ENCODE measurements around the gene ZMYND19.
A peak's percentile ranks its signal among the peaks of the same experiment; 100 is the strongest.
"Not testable (repeated sequence)": the region's sequence is repeated elsewhere in the genome, so short reads cannot be mapped to it uniquely, and the experiment has no call there.

Gene ZMYND19

DNA sequence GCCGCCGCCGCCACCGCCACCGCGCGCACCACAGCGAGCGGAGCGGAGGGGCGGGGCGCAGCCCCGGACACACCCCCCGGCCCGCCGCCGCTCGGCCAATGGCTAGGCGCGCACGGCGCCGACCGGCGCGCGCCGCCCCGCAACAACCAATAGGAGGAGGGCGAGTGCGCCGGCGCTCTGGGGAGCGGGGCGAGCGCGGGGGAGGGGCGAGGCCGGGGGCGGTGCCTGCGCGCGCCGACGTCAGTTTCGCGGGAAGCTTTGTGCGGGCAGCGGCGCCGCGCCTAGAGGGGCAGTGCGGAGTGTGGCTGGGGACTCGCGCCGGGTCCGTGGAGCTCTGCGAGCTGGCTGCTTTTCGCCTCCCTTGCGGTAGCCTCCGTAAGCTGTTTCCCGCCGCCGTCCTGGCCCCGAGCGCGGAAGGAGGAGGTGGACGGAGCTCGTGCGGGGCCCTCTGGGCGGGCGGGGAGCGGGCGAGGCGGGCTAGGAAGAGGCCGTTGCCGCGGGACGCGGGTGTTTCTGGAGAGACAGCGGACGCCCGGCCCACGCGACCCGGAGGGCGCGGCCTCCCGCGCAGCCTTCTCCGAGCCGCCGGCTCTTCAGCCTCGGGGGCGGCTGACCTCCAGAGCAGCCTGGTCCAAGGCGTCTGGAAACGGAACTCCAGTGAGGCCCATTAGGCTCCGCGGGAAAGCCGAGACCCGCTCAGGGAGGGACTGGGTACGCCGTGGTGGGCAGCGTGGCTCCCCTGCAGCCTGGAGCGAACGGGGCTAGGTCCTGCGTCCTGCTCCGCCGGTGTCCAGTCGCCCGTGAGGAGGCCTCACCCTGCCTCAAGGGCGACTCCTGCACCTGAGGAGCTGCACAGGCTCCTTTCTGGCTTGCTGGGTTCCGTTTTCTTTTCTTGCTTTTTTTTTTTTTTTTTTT, at the start of gene ZMYND19:
Gene ZMYND19 (minus strand): TSS at position 44 of the 915 bp plus-strand sequence. CDS start 249 bp downstream, outside the sequence.
- peak; percentile 42 for DNase-seq

DNA sequence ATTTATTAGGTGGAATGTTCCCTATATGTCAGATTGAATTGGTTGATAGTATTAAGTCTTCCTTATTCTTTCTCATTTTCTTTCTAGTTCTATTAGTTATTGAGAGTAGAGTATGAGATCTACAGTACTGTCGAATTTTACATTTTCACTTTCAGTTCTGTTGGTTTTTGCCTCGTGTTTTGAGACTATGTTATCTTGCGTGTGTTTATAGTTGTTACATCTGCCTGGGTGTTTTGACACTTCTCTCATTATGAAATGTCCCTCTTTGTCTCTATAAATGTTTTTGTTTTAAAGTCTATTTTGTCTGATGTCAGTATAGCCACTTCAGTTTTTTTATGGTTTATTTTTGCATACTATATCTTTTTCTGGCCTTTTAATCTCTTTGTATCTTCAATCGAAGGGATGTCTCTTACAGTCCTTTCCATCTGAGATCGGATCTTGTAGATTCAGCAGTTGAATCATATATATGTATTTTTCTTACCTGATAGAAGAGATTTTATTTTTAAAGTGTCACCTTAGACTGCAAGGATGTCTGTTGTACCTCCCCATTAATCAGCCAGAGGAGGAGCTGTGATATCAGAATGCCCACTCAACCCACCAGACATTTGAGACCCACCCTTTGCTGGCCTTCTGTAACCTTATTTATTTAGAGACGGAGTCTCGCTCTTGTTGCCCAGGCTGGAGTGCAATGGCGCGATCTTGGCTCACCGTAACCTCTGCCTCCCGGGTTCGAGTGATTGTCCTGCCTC, 49.2 kb upstream of the ZMYND19 start:
- no peak for DNase-seq

DNA sequence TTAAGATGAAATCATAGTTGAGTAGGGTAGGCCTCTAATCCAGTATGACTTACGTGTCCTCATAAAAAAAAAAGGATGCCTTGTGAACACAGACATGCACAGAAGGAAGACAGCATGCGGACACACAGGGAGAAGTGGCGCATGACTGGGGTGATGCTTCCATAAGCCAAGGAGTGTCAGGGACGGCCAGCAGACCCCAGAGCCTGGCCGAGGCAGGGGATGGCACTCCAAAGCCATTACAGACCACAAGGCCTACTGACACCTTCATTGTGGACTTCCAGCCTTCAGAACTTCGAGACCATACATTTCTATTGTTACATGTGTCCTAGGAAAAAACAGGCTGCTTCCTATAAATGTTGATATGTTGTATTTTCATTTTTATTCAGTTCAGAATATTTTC, 48.4 kb upstream of the ZMYND19 start:
- DNase-seq: no peak

DNA sequence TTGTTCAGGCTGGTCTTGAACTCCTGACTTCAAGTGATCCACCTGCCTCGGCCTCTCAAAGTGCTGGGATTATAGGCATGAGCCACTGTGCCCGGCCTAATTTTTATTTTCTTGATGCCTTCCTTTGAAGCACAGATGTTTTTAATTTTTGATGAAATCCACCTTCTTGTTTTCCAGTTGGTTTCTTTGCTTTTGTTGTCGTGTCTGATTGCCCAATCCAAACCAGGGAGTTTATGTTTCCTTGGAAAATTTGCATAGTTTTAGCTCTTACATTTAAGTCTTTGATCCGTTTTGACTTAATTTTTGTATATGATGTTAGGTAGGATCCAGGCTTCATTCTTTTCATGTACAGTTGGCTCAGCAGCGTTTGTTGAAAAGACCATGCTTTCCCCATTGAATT, 43.7 kb upstream of the ZMYND19 start:
- DNase-seq: no peak

DNA sequence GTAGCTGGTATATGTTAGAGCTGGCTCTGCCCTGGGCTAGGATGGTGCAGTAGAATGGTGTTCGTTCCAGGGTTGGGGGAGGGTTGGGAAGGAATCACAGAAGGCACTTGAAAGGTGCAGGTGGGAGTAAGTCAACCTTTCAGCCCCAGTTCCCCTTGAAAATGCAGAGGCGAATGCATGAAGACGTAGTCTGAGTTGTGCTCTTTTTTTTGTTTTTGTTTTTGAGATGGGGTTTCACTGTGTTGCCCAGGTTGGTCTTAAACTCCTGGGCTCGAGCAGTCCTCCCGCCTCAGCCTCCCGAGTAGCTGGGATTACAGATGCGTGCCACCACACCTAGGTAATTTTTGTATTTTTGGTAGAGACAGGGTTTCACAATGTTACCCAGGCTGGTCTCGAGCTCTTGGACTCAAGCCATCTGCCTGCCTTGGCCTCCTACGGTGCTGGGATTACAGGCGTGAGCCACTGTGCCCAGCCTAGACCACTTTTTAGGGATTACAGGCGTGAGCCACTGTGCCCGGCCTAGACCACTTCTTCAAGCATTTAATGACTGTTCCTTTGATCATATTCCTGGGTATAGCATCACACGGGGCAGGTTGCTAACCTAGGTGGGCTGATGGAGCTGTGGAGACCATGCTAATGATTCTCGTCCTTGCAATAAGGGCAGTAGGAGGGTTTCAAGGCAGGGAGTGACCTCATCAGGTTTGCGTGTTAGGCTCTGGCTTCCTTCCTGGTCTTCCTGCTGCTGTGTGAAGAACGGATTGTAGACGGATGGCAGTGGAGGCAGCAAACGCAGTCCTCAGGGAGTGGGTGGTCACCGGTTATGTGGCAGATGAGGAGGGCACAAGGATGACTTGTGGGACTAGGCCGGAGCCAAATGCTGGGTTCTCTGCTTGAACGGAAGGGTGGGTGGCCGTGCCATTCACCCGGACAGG, 42.2 kb upstream of the ZMYND19 start:
- DNase-seq: no peak

DNA sequence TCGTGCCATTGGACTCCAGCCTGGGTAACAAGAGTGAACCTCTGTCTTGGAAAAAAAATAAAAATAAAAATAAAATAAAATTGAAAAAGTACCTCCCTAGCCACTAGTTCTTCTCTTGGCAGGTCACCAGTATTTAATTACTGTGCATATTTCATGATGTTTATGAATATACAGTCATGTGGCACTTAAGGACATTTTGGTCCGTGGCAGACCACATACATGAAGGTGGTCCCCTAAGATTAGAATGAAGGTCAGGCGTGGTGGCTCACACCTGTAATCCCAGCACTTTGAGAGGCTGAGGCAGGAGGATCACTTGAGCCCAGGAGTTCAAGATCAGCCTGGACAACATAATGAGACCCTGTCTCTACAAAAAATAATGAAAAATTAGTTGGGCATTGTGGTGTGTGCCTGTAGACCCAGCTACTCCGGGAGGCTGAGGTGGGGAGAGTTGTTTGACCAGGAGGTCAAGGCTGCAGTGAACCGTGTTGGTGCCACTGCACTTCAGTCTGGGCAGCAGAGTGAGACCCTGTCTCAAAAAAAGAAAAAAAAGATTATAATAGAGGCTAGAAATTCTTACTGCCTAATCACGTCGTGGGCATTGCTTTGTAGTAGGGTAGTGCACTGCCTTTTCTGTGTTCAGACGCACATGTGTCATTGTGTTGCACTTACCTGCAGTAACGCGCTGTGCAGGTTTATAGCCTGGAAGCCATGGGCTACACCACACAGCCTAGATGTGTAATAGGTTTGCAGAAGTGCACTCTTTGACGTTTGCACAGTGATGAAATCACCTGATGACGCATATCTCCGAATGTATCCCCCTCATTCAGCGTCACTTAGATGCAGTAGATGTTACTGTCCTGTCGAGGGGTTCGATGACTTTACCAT, 41.3 kb upstream of the ZMYND19 start:
- no peak for DNase-seq

DNA sequence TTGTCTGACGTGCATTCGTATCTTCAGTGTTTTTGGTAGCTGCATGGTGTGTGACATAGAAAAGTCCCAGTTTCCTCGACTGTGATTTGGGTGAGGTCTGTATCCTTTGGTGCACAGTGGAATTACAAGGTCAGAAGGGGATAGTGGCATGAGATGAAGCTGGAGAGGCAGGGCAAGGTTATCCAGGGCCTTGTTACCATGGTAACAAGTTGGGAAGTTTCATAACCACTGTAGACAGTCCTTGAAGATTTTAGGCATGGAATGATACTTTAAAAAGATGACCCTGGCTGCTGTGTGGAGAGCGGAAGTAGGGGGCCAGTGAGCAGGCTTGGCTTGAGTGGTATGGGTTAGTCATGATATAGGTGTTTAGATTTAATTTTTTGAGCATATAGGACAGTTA, 40.4 kb upstream of the ZMYND19 start:
- DNase-seq: no peak

DNA sequence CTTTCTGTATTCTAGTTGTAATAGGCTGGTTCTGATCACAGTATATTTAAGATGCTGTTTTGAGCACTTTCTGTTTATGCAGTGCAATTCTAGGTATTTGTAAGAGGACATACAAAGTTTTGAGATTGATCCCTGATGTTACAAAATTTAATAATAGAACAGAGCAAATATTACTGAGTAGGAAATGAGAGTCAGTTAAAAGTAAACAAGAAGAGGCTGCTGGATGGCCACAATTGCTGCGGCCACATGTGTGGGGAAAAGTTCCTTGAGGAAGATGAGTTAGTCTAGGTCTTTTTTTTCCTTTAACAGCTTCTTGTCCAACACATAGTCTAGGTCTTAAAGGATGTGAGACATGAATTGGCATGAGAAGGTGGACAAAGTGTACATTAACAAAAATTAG, 39.8 kb upstream of the ZMYND19 start:
- no peak for DNase-seq

DNA sequence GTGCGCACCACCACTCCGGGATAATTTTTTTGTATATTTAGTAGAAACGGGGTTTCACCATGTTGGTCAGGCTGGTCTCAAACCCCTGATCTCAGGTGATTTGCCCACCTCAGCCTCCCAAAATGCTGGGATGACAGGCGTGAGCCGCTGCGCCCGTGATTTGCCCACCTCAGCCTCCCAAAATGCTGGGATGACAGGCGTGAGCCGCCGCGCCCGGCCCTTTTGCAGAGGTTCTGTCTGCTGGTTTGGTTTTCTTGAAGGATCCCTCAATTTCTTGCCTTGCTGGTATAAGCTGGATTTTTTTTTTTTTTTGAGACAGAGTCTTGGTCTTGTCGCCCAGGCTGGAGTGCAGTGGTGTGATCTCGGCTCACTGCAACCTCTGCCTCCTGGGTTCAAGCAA, 37.1 kb upstream of the ZMYND19 start:
- DNase-seq: not testable (repeated sequence)

DNA sequence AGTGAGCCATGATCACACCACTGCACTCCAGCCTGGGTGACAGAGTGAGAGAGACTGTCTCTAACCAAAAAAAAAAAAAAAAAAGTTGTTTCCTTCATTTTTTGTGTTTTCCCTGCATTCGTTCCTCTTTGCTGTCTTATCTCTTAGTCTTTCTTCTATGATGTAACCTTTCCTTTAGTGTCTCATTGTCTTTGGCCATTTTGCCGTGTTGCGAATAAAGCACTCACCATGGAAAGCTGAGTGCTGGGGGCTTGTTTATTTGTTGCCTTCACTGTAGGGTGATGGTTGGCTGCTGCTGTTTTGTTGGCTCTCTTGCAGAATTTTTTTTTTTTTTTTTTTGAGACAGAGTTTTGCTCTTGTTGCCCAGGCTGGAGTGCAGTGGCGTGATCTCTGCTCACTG, 36.2 kb upstream of the ZMYND19 start:
- no peak for DNase-seq

DNA sequence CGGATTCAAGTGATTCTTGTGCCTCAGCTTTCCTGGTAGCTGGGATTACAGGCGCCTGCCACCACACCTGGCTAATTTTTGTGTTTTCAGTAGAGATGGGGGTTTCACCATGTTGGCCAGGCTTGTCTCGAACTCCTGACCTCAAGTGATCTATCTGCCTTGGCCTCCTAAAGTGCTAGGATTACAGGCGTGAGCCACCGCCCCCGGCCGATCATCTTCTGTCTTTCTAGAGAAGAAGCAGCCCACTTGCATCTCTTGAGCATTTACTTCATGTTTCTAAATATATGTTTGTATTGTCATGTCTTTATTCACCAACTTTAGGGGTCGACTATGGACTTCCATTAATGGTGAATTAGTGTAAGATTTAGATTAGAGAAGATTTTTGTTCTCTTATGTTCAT, 31.9 kb upstream of the ZMYND19 start:
- DNase-seq: not testable (repeated sequence)

DNA sequence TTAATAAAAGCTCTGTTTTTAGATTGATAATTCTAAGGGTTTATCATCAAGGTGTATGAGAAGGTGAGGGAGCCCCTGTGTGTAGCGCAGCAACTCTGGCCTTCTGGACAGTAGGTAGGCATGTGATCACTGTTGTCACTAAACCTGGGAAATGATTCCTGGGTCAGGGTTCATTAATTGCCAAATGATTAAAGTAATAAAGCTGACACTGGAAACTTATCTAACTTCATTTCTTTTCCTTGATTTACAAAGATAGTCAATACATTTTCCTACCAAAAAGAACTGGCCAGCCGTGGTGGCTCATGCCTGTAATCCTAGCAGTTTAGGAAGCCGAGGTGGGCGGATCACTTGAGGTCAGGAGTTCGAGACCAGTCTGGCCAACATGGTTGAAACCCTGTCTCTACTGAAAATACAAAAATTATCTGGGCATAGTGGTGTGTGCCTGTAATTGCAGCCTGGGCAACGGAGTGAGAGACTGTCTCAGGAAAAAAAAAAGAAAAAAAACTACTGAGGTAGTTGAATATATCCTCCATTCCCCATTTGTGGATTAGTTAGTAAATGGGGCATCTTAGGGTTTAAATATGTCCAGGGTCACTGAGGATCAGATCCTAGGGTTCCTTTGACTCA, 30.9 kb upstream of the ZMYND19 start:
- no peak for DNase-seq

DNA sequence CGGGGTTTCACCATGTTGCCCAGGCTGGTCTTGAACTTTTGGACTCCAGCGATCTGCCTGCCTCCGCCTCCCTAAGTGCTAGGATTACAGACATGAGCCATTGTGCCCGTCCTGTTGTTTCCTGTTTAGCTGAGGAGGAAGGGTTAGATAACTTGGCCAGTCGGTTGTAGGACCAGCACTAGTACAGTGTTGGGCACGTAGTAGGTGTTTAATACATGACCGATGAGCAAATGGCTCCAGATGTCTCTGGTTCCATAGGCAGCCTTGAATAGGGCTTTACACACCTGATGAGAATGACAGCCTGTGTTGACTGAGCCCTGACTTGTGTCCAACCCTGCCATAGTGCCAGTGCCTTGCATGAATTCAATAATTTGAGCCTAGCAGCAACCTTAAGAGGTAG, 30.3 kb upstream of the ZMYND19 start:
- no peak for DNase-seq

DNA sequence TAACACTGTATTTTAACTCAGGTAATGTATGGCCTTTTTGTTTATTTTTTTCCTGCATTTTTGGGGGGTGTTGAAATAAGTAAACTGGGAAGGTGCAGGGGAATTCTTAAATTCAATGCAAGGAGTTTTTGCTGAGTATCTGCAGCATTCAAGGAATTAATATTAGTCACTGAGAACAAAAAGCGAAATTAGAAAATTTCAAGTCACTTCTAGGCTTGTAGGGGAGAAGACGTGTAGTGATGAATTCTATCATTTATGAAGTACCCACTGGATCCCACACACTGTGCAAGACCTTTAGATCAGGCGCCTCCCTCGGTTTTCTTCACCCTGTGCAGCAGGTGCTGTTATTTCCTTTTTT, 29.7 kb upstream of the ZMYND19 start:
- DNase-seq: no peak

DNA sequence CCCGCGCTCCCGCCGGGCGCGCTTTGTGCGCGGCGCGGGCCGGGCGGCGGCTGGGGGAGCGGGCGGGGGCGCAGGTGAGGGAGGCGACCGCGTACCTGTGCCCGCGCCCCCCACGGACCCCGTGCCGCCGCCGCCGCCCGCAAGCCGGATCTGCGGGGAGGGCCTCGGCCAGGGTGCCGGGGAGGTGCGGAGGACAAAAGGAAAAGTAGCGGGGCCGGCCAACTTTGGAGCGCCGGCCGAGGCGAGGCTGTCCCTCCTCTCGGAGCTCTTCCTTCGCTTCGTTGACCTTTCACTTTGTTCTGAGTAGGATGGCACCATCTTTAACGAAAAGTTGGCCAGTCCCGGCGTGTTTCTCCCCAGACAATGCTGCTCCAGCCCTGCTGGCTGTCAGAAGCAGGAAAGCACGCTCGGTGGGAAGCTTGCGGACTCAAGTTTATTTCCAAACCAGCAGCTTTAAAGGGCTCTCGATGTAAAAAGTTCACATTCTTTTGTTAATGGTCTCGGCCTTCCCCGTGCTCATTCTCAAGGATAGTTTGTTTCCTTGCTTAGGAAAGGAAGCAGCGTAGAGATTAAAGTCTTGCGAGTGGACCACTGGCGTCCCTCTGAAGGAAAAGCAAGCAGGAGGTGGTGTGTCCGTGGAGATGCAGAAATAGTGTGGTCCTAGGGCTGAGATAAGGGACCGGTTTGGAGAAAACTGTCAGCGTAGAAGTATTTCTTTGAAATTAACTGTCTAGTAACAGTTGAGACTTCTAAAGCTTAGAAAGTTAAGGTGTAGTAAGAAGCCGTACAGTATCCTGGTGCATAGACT, 29.1 kb upstream of the ZMYND19 start:
- DNase-seq: peak; percentile 26

DNA sequence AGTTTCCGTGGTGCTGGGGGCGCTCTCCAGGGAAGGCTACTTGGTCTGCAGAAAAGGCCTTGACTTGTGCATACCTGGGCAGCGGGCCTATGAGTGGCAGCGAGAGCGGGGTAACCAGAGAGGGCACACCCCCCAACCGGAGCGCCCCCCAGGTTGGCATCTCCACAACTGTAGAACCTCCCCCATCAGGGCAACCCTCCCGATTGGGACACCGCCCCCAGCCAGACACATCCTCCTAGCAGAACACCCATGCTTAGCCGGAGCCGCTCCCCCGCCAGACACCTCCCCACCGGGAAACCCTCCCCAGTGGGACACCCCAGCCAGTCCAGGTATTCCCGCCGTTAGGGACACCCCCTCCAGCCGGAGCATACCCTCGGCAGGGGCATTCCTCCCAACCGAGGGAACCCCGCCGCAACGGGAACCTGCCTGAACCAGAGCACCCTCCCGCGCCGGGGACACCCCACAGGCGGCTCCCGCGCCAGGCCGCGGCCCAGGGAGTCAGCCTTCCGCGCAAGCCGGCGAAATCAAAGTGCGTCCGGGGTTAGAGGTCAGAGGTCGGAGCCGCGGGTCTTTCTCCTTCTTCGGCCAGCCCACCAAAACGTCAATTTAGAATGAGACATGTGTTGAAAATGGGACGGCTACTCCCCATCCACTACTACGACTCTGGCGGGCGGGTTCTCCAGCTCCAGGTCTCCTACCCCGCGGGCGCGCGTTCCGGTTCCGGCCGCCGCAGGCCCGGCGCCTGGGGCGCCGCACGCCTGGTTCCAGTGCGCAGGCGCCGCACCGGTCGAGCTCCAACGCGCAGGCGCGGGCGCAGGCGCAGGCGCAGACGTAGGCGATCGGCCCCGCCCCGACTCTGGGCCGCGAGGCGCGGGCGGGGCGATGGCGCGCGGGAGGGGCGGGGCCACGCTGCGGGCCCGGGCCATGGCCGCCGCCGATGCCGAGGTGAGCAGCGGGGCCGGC, 28.1 kb upstream of the ZMYND19 start, which contains the start of gene EHMT1:
Gene EHMT1 (plus strand): TSS at position 901 of the 963 bp plus-strand sequence. CDS start 24 bp downstream, at position 925.
- DNase-seq: peak; percentile 61

DNA sequence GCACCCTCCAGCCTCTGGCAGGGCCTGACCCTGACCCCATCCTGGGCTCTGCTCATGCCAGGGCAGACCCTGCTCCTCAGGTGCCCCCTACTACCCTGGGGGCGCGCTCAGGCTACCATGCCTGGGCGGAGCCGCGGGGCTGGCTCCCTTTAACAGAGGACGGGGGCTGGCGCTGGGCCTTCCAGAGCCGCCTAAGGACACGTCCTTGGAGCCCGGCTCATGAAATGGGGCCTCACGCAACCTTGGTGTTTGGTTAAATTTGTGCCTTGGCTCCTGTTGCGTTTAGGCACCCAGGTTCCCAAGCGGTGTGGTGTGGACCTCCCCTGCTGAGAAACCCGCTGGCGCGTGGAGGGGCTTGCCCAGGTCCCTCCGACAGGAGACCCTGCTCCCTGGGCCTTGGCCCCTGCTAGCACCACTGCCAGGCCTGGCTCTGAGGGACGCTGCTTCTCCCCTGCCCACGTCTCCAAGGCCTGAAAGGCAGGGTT, 25.1 kb upstream of the ZMYND19 start:
- no peak for DNase-seq

DNA sequence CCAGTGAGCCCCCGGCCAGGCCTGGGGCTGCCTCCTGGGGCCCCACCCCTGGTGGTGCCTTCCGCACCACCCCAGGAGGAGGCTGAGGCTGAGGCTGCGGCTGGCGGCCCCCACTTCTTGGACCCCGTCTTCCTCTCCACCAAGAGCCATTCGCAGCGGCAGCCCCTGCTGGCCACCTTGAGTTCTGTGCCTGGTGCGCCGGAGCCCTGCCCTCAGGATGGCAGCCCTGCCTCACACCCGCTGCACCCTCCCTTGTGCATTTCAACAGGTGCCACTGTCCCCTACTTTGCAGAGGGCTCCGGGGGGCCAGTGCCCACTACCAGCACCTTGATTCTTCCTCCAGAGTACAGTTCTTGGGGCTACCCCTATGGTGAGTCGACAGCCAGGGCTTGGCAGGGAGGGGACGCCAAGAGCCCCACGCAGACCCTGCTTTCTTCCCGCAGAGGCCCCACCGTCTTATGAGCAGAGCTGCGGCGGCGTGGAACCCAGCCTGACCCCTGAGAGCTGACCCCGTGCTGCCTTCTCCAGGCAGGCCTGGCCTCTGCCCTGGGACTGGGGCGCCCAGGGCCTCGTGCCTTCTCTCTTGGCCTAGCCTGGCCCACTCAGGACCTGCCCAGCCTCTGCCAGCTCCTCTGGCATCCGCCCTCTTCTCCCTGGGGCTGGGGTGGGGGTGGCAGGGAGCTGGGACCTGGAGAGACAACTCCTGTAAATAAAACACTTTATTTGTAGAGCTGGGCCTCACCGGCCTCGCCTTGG, 24.5 kb upstream of the ZMYND19 start:
- DNase-seq: no peak

All from DMS79 (cell line).